Suprapubic skin (tissue), 3 donors: ENCODE results near the gene LNPEP.

ENCODE experiments used
- POLR2AphosphoS5 ChIP-seq, 3 donors: sonication (generic); formaldehyde crosslinking; IDR thresholded peaks; one replicate each; pipeline ENCODE4 v1.6.1; 2017; ENCODE audit warnings: antibody characterized with exemption in 3 of 3
- TF ChIP-seq, protein P1 (sequence below), 2 donors: fragments of 200-600 bp in 1 of 2; fragments of 450-650 bp in 1 of 2; sonication (generic) in 1 of 2; IDR thresholded peaks; one replicate each; pipeline ENCODE4 v1.5.1; 2016 to 2019; ENCODE audit warnings: antibody characterized with exemption in 2 of 2, mild to moderate bottlenecking in 1 of 2, moderate library complexity in 1 of 2

DNA sequence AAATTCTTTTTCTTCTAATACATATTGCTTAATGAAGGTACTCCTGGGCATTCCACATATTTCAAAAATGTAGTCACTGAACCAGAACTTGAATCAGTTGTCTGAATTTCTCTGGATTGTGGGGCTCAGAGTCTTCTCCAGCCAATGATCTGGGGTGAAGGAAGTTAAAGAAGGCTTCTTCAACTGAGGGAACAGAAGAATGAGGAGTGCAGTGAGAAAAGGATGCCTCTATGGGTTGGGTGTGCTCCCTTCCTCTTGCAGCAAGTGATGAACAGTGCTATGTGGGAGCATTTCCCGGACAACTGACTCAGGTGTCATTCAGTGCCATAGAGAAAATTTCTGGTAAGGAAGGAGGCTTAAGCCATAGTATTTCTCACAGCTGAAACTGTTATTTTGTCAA lies 7.9 kb downstream of the LNPEP start:
- TF ChIP-seq POLR2AphosphoS5 (IDR thresholded peaks at IDR 0.05) = no peak
- TF ChIP-seq, protein P1, sequence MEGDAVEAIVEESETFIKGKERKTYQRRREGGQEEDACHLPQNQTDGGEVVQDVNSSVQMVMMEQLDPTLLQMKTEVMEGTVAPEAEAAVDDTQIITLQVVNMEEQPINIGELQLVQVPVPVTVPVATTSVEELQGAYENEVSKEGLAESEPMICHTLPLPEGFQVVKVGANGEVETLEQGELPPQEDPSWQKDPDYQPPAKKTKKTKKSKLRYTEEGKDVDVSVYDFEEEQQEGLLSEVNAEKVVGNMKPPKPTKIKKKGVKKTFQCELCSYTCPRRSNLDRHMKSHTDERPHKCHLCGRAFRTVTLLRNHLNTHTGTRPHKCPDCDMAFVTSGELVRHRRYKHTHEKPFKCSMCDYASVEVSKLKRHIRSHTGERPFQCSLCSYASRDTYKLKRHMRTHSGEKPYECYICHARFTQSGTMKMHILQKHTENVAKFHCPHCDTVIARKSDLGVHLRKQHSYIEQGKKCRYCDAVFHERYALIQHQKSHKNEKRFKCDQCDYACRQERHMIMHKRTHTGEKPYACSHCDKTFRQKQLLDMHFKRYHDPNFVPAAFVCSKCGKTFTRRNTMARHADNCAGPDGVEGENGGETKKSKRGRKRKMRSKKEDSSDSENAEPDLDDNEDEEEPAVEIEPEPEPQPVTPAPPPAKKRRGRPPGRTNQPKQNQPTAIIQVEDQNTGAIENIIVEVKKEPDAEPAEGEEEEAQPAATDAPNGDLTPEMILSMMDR (IDR thresholded peaks at IDR 0.05) = no peak
